ENCODE measurements around the gene TMEM178B. TPM values are rescaled to one million over a fixed set of nuclear protein-coding genes. Genes with fewer than 3 reads are reported as not detected.

Gene TMEM178B
- polyA plus RNA-seq, 1 experiment: 0.01 TPM

- Histone ChIP-seq H3K27me3 (ENCODE audit: control insufficient read depth, insufficient read depth, low read length) (no peaks in the 10 kb centered on the region), H3K9me3 (ENCODE audit: control insufficient read depth, insufficient read depth, low read length) (peaks cover 35% of the 10 kb centered on the region), H3K27ac (ENCODE audit: low read depth, low read length) (no peak overlapping the region), H3K4me3 (ENCODE audit: low read depth, low read length) (no peak overlapping the region)
- CTCF ChIA-PET: no interaction called here
- POLR2A ChIA-PET: no interaction called here
- no peak for DNase-seq (ENCODE audit: low read depth, low spot score)
- TF ChIP-seq CTCF (IDR thresholded peaks at IDR 0.05; ENCODE audit: low read depth, low read length): no peak
These were observed 217.7 kb downstream of the TMEM178B start for GRCh38 chr7:141291541-141291940.

- Histone ChIP-seq H3K27me3 (ENCODE audit: control insufficient read depth, insufficient read depth, low read length) (no peaks in the 10 kb centered on the region), H3K27ac (ENCODE audit: low read depth, low read length) (no peak overlapping the region), H3K4me3 (ENCODE audit: low read depth, low read length) (no peak overlapping the region), H3K9me3 (ENCODE audit: control insufficient read depth, insufficient read depth, low read length) (peaks cover 36% of the 10 kb centered on the region)
- ChIA-PET POLR2A (no interaction called here), CTCF (no interaction called here)
- TF ChIP-seq CTCF (IDR thresholded peaks at IDR 0.05; ENCODE audit: low read depth, low read length): no peak
- DNase-seq (ENCODE audit: low read depth, low spot score): no peak
These were observed 220.4 kb downstream of the TMEM178B start for GRCh38 chr7:141294143-141294829.

DNA sequence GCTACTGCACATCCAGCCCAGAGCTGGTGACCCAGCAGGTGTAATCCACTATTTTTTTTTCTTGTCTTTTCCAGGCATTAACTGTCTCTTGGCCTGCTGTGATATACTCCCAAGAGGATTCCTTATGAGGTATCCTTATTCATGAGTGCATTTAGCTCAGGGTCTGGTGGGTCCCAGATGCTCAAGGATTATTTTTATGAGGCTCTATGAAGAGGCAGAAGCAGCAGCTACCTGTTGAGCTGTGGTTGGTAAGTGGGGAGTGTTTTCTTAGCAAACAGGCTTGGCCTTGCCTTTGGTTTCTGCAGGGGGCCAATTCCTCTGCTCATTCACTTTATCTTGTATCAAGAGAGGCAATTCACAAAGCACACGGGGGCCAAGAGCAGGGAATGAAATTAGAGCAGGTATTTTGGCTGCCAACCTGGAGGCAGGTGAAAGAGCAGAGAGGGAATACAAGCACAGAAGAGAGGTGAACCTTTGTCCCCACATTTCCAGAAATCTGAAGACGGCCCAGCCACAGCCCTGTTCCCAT is 221.6 kb downstream of the TMEM178B start:
- POLR2A ChIA-PET: no interaction called here
- CTCF ChIA-PET: no interaction called here
- Histone ChIP-seq H3K4me3 (ENCODE audit: low read depth, low read length) (no peak overlapping the region), H3K9me3 (ENCODE audit: control insufficient read depth, insufficient read depth, low read length) (peaks cover 37% of the 10 kb centered on the region), H3K27ac (ENCODE audit: low read depth, low read length) (no peak overlapping the region), H3K27me3 (ENCODE audit: control insufficient read depth, insufficient read depth, low read length) (no peaks in the 10 kb centered on the region)
- TF ChIP-seq CTCF (IDR thresholded peaks at IDR 0.05; ENCODE audit: low read depth, low read length): no peak
- no peak for DNase-seq (ENCODE audit: low read depth, low spot score)

DNA sequence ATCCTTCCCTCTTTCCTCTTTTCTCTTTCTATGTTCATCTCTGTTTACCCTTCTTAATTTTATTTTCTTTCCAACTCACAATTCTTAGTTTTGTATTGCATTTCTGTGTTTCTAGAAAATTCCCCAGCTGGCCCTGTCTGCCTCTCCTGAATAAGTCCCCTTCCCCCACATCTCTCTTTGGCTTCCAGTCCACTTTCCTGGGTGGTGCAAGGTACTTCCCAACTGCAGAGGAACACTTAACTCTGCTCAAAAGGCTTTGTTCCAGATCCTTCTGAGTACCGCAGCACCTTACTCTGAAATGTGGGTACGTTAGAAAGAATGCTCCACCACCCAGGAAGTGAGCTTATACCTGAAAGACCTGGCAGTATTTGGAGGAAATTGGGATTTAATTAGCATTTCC is 227.0 kb downstream of the TMEM178B start:
- Histone ChIP-seq H3K4me3 (ENCODE audit: low read depth, low read length) (no peak overlapping the region), H3K27me3 (ENCODE audit: control insufficient read depth, insufficient read depth, low read length) (no peaks in the 10 kb centered on the region), H3K9me3 (ENCODE audit: control insufficient read depth, insufficient read depth, low read length) (peaks cover 22% of the 10 kb centered on the region), H3K27ac (ENCODE audit: low read depth, low read length) (no peak overlapping the region)
- ChIA-PET CTCF (no interaction called here), POLR2A (no interaction called here)
- no peak for DNase-seq (ENCODE audit: low read depth, low spot score)
- TF ChIP-seq CTCF (IDR thresholded peaks at IDR 0.05; ENCODE audit: low read depth, low read length): no peak

- DNase-seq (ENCODE audit: low read depth, low spot score): no peak
- no peak for TF ChIP-seq CTCF (IDR thresholded peaks at IDR 0.05; ENCODE audit: low read depth, low read length)
- H3K27ac ChIP-seq (ENCODE audit: low read depth, low read length): no peak overlapping the region
- CTCF ChIA-PET: no interaction called here
- POLR2A ChIA-PET: no interaction called here
- no peaks in the 10 kb centered on the region for H3K27me3 ChIP-seq (ENCODE audit: control insufficient read depth, insufficient read depth, low read length)
- no peak overlapping the region for H3K4me3 ChIP-seq (ENCODE audit: low read depth, low read length)
- H3K9me3 ChIP-seq (ENCODE audit: control insufficient read depth, insufficient read depth, low read length): peaks cover 22% of the 10 kb centered on the region
These were observed 227.7 kb downstream of the TMEM178B start for GRCh38 chr7:141301544-141301943.
